HG02973 (cell line): Measurements from ENCODE around the gene HMGN1.
A peak's percentile ranks its signal among the peaks of the same experiment; 100 is the strongest.
"Not testable (repeated sequence)": the region's sequence is repeated elsewhere in the genome, so short reads cannot be mapped to it uniquely, and the experiment has no call there.

Experiments used
- ATAC-seq: cut with Tn5 transposase; IDR thresholded peaks from one replicate; pipeline ENCODE4 v1.9.1; 2021; ENCODE audit warnings: moderate library complexity; ENCODE audit not compliant: unreplicated experiment

Gene HMGN1

GRCh38 chr21:39369896-39370288 lies 21.0 kb upstream of the HMGN1 start:
- ATAC-seq = not testable (repeated sequence)

GRCh38 chr21:39367783-39368182 lies 18.9 kb upstream of the HMGN1 start:
- no peak for ATAC-seq

GRCh38 chr21:39366563-39366962 lies 17.7 kb upstream of the HMGN1 start:
- ATAC-seq = no peak

GRCh38 chr21:39364949-39365348 lies 16.1 kb upstream of the HMGN1 start:
- ATAC-seq = no peak

- ATAC-seq = no peak
These were observed 15.0 kb upstream of the HMGN1 start for GRCh38 chr21:39363607-39364555.

GRCh38 chr21:39362733-39363132 lies 13.8 kb upstream of the HMGN1 start:
- no peak for ATAC-seq

GRCh38 chr21:39359382-39359781 lies 10.5 kb upstream of the HMGN1 start:
- ATAC-seq = no peak

GRCh38 chr21:39353295-39353694 lies 4.4 kb upstream of the HMGN1 start:
- ATAC-seq = no peak

GRCh38 chr21:39350094-39351005 lies 1.5 kb upstream of the HMGN1 start:
- no peak for ATAC-seq

- ATAC-seq = peak; percentile 87
These were observed 564 bp upstream of the HMGN1 start for GRCh38 chr21:39349211-39350093.

- no peak for ATAC-seq
These were observed 891 bp downstream of the HMGN1 start for GRCh38 chr21:39348040-39348354.

- no peak for ATAC-seq
These were observed 1.4 kb downstream of the HMGN1 start for GRCh38 chr21:39347537-39347936.

- no peak for ATAC-seq
These were observed 2.1 kb downstream of the HMGN1 start for GRCh38 chr21:39346671-39347331.

GRCh38 chr21:39346206-39346605 lies 2.7 kb downstream of the HMGN1 start:
- ATAC-seq = no peak

GRCh38 chr21:39345440-39345839 lies 3.4 kb downstream of the HMGN1 start:
- no peak for ATAC-seq

GRCh38 chr21:39344848-39345247 lies 4.0 kb downstream of the HMGN1 start:
- no peak for ATAC-seq

GRCh38 chr21:39341249-39341923 lies 7.5 kb downstream of the HMGN1 start:
- no peak for ATAC-seq

GRCh38 chr21:39340687-39341086 lies 8.2 kb downstream of the HMGN1 start:
- ATAC-seq = no peak

- ATAC-seq = no peak
These were observed 9.7 kb downstream of the HMGN1 start for GRCh38 chr21:39339231-39339630.
